GM18526 (cell line): ENCODE data around the gene KIF12.

Experiments used
- POLR2A ChIP-seq: IDR thresholded peaks from 3 replicates; pipeline ENCODE4 v1.6.1; 2011; ENCODE audit not compliant: insufficient read length; ENCODE audit errors: extremely low read depth

The KIF12 gene

DNA sequence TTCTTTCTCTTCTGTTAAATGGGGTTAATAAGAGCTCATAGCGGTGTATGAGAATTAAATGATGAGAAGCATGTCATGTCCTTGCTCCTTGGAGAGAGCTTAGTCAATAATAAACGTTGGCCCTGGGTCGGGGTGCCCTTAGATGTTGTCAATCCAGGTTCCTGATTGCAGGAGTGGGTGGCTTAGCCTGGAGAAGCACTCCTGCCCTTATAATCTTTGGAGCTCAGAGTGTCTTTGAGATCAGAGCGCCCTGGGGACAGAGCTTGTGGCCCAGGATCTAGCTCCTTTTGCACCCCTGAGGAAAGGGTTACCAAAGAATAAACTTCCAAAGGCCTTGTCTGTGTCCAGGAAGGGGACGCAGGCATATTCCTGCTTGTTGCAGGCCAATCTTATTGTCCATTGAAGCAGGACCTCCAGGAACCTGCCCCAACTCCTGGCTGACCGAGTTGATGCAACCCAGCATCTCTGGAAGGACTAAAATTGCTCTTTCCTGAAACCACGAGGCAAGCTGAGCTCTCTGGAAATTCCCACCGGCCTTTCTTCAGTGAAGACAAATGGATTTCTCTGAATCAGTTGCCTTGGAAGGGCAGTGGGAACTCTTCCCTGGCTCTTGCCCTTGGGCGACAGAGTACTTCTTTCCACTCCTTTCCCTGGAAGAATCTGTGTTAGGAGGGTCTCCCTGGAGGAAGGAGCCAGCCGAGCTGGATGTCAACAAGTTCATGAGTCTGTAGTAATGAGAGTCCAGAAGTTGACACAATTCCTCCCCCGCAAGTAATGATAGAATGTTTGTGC lies 14.6 kb downstream of the KIF12 start:
- no peak for TF ChIP-seq POLR2A

DNA sequence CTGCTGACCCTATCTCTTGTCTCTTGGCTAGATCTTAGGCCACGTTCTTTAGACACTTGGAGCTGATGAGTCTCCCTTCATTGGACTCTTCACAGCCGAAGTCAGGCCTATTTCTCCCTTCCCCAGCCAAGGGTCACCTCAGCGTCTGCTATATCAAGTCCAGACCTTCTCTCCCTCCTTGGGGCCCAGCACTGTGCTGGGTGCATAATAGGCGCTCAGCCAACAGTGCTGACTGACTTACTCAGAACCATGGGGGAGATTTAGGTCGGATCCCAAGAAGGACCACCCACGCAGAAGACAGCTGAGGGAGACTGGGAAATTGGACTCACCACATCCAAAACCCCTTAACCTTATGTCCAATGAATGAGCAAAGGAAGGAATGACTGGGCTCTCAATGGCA lies 15.4 kb downstream of the KIF12 start:
- TF ChIP-seq POLR2A: no peak

DNA sequence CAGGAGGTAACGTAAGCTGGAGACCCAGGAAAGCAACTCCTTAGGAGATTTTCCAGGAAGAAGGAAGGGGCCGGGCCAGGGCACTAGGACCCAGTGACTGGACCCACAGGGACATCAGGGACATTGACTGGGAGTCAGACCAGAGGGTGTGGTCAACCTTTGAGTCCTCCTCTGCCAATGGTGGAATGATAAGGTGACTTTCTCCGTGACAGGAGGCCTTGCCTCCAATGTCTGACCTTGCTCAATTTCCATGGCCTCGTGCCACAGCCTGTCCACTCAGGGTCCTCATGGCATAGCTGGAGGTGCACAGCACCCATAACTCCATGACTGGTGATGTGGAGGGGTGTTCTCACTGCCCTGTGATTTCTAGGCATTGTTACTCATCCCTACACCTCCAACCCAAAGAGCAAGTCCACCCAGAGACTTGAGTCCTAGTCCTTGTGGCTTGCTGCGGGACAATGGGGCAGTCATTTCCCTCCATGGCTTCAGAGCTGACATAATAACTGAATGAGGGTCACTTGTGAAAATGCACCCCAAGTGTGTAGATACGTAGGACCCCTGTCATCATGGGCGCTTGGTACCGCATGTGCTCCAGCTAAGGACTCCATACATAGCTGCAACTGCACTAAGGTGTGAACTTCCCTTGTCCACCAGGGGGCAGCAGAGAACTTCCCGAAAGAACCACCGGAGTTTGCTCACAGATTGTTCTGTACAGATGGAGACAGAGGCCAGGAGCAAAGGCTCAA lies 16.9 kb downstream of the KIF12 start:
- no peak for TF ChIP-seq POLR2A

DNA sequence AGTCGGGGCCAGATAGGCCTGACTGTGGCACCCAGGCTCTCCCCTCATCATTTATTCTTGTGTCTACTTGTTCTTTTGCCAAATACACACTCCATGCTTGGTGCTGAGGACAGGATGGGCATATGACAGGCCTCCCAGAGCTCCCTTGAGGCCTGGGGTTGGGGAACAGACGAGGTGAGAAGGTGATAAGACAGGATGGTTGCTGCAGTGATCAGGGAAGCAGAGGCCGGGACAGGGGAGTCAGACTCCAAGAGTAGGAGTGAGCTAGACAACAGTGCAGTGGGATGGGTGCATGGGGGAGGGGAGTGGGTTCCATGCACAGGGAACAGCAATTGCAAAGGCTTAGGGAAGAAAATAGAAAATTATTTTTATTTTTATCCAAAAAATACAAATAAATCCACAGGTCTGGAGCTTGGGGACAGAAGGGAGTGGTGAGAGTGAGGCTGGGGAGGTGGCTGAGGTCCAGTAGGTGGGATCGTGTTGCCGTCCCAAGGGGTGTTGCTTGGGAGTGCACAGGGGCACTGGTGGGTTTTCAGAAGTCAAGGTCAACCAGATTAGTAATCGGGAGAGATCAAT lies 17.6 kb downstream of the KIF12 start:
- no peak for TF ChIP-seq POLR2A

DNA sequence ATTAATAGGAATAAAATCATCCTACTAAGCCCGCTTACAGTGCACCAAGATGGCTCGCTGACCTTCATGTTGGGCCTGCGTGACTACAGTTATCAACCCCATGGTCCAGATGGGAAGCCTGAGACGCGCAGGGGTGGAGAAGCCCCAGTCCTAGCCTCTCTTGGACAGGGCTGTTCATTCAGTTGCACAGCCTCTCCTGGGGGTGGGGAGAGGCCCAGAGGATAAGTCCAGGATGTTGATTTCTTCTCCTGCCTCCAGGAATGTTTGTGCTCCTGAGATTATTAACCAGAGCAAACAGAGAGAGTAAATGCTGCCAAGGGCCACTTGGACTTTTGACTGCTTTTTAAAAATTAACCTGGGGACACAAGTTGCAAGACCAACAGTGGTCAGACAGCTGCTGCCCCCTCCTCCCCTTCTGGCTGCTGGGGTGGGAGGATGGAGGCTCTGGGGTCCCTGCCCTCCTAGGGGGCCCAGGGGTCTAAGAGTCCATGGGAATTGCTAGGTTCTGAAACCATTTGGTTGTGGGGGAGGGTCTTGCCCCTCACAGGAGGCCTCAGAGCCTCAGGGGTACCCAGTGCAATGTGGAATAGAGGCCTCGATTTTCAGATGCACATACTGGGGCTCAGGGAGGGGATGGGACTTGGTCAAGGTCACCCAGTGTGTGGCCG lies 18.2 kb downstream of the KIF12 start:
- no peak for TF ChIP-seq POLR2A

DNA sequence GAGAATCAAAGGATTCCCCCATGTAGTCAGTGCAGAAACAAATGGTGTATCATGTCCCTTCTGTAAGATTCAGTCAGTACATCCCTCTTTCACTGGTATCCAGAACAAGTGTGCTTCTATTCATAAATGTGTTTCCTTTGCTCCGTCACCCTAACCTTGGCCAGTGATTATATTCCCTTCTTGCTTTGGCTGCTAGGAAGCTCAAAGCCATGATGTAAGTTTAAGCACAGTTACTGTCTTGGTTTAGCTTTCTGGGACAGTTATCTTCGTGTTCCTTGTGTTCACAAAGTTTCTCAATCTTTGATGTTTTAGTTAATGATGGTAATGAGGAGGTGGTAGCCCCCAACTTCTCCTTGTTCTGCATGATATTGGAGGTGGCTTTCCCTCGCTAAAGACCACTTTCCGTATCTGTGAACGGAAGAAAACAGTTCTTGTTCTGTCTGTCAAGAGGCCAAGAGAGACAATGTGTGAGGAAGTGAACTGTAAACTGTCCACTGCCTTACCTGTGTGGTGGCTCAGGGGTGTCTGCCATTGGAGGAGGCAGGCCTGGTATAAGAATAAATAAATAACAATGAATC lies 18.8 kb downstream of the KIF12 start:
- TF ChIP-seq POLR2A: no peak

DNA sequence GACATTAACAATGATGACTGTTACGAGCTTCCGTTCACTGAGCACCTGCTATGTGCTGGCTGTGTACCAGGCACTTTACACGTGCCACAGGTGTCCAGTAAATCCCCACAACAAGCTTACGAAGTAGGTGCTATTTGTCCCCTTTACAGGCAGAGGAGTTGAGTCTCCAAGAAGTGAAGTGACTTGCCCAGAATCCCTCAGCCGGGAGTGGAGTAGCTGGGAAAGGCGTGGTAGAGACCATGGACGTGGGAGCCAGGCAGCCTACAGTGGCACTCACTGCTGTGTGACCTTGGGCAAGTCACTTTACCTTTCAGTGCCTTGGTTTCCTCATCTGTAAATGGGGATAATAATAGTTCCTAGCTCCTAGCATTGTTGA lies 20.3 kb downstream of the KIF12 start:
- no peak for TF ChIP-seq POLR2A

DNA sequence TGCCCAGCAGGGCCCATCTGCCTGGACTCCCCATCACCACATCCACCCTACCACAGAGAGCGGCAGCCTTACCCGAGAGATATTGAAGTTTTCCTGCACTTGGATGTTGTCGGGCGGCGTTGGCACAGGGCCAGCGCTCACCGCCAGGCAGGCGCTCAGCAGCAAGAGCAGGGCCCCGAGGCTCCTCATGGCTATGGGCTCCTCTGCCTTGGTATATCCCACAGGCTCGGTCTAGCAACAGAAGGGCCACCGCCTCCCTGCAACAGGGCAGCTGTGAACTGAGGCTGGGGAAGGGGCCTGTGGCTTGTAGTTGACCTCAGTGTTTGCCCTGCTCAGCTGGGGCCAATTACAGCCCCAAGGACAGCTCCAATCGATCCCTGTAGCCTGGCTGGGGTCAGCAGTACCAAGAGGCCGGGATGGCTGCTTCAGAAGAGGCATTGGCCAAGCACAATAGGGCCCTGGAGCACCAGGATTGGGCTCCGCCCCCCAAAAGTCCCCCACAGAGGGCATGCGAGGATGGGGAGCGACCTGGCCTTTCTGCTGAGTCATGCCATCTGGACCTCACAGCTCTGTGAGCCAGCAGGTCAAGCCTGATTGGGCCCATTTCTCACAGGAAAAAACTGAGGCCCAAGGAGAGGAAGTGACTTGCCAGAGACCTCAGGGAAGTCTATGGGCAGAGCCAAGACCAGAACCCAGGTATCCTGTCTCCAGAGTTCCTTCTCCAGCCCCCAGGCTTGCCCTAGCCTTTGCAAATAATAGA lies 20.9 kb downstream of the KIF12 start, which contains the start of gene AMBP:
Gene AMBP, minus strand, starts transcription at position 280 of the 760 bp plus-strand sequence. Its CDS starts 91 bp downstream, at position 189.
- no peak for TF ChIP-seq POLR2A

DNA sequence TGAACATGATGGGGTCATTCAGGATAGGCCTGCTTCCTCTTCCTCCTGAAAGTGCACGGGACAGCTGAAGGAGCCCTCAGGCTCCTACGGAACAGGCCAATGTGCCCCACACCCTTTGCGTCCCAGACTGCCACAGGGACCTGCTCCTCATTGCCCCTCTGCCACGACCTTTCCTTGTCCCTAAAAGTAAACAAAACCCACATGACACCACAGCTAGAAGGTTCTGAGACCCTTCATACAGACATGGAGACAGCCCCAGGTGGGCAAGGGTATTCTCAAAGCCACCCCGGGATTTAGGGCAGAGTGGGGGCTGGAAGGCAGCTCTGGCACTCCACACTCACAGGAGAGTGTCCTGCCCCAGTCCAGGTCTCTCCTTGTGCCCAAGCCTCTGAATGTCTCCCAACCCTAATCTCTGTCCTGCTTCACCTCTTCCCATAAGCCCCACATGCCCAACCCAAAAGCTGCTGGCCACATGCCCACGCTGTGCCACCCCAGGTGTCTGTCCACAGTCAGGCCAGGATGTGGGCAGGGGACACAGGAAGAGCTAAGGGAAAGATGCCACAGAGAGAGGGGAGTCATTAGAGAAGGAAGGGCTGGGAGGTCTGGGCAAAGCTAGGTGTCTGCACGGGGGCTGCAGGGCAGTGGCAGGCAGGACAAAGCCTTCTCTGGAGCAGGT lies 21.8 kb downstream of the KIF12 start:
- TF ChIP-seq POLR2A: no peak

DNA sequence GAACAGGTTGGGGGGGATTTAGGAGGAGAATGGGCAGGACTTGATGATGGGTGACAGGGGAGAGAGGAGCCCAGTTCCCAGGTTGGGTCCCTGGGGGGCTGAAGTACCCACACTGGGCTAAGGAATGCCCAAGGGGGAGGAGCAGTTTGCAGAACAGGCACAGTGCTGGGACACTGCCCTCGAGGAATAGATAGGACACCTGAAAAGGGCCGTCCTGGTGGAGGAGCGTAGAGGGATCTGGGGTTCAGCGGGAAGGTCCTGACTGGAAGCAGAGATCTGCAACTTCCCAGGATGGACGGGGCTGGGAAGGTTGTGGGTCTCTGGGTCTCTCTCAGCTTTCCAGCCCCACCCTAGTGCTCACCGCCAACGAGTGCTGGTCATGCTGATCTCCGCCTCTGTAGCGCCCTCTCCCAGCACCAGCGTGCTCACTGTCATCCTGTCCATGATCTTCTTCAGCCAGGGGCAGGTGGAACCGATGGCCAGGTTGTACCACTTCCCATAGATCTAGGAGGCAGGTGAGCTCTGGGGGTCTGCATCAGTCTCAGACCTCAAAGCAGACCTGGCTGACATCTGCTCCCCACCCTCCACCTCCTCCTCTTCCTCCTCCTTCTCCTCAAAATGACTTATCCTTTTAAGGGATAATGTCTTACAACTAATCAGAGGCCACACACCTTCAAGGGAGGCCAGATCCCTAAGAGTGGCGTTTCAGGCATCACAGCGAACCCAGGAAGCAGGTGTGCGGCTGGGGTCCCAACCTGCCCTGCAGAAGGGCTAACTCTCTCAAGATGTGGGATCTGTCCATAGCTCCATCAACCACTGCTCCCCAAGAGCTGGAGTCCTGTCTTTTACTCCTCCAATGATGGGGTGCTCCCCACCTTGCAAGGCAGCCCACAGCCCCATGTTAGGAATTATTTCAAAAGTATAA lies 22.6 kb downstream of the KIF12 start:
- no peak for TF ChIP-seq POLR2A

DNA sequence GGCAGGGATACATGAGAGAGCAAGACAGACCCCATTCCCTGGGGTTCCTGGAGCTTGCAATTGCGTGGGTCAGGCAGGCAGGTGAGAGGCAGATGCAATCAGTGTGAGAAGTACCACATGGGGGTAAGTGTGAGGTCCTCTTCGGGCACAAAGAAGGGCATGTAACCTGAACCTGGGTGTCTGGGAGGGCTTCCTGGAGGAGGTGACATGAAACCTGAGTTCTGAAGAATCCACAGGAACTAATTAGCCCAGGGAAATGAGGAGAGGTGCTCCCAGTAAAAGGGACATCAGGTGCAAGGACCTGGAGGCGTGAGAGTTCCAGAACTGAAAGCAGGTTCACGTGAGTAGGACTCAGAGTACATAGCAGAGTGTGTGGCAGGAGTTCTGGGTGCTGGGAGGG lies 23.5 kb downstream of the KIF12 start:
- TF ChIP-seq POLR2A: no peak

DNA sequence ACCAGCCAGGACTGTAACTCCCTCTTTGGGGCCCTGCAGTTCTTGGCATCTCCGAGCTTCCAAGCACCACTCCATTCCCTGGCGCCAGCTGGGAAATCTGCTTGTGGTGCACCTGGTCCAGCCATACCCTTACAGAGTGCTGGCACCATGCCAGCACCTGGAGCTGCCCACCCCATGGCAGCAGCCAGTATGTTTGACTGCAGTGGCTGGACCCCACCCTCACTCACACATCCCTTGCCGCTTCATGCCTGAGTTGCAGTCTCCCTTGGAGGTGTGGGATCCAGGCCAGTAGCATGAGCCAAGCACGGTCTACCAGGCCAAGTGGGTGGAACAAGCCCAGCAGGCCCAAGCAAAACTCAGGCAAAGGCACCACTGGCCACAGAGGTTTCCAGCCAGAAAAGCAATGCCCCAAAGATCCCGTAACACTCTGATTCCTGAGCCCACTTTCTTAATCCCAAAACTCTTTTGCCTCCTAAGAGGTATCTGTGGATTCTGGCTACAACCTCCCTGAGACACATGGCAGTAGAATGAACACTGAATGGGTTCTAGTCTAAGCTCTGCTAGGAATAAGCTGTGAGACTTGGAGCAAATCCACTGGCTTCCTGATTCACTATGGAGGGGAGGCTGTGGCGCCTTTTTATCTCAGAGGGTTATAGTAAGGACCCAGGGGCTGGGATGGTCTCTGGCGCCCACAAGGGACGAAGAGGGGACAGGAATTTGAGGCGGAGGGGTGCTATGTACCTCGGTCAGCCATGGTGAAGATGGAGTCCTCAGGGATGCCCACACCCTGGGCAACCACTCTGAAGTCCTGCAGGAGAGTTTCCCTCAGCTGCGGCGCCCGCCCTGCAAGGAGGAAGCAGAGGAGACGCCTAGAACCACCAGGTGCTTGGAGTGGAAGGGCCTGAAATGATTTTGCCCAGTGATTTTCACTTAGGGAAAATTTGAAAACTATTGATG lies 26.6 kb downstream of the KIF12 start:
- TF ChIP-seq POLR2A: no peak
